Measurements from ENCODE around the gene OPN1SW.

OPN1SW gene

GRCh38 chr7:128807191-128807590 is 31.6 kb upstream of the OPN1SW start:
- Histone ChIP-seq H3K79me2 (ENCODE audit: control insufficient read depth, insufficient read depth, low read length, unreplicated experiment) (no peaks in the 10 kb centered on the region), H3K36me3 (ENCODE audit: insufficient read depth, low read length) (no peaks in the 10 kb centered on the region), H3K4me1 (ENCODE audit: control insufficient read depth, insufficient read depth, low read length, unreplicated experiment) (no peaks in the 10 kb centered on the region), H3K27ac (ENCODE audit: low read depth, low read length) (no peak overlapping the region), H2AFZ (ENCODE audit: low read length, unreplicated experiment) (no peak overlapping the region), H3K4me3 (ENCODE audit: low read depth, low read length) (no peak overlapping the region), H3K27me3 (ENCODE audit: insufficient read depth, low read length) (no peaks in the 10 kb centered on the region)

GRCh38 chr7:128805225-128805624 is 29.6 kb upstream of the OPN1SW start:
- Histone ChIP-seq H3K4me3 (ENCODE audit: low read depth, low read length) (no peak overlapping the region), H3K4me1 (ENCODE audit: control insufficient read depth, insufficient read depth, low read length, unreplicated experiment) (no peaks in the 10 kb centered on the region), H3K27ac (ENCODE audit: low read depth, low read length) (no peak overlapping the region), H3K79me2 (ENCODE audit: control insufficient read depth, insufficient read depth, low read length, unreplicated experiment) (no peaks in the 10 kb centered on the region), H3K27me3 (ENCODE audit: insufficient read depth, low read length) (no peaks in the 10 kb centered on the region), H3K36me3 (ENCODE audit: insufficient read depth, low read length) (no peaks in the 10 kb centered on the region), H2AFZ (ENCODE audit: low read length, unreplicated experiment) (no peak overlapping the region)

- H3K36me3 ChIP-seq (ENCODE audit: insufficient read depth, low read length) = no peaks in the 10 kb centered on the region
Observed at GRCh38 chr7:128804484-128804883, 28.9 kb upstream of the OPN1SW start.

GRCh38 chr7:128801667-128802418 is 26.2 kb upstream of the OPN1SW start:
- Histone ChIP-seq H2AFZ (ENCODE audit: low read length, unreplicated experiment) (no peak overlapping the region), H3K79me2 (ENCODE audit: control insufficient read depth, insufficient read depth, low read length, unreplicated experiment) (no peaks in the 10 kb centered on the region), H3K27ac (ENCODE audit: low read depth, low read length) (no peak overlapping the region), H3K4me3 (ENCODE audit: low read depth, low read length) (no peak overlapping the region), H3K36me3 (ENCODE audit: insufficient read depth, low read length) (no peaks in the 10 kb centered on the region), H3K27me3 (ENCODE audit: insufficient read depth, low read length) (no peaks in the 10 kb centered on the region), H3K4me1 (ENCODE audit: control insufficient read depth, insufficient read depth, low read length, unreplicated experiment) (no peaks in the 10 kb centered on the region)

More at GRCh38 chr7:128804484-128804883, 28.9 kb upstream of the OPN1SW start:
- Histone ChIP-seq H3K4me3 (ENCODE audit: low read depth, low read length) (no peak overlapping the region), H2AFZ (ENCODE audit: low read length, unreplicated experiment) (no peak overlapping the region), H3K27me3 (ENCODE audit: insufficient read depth, low read length) (no peaks in the 10 kb centered on the region), H3K79me2 (ENCODE audit: control insufficient read depth, insufficient read depth, low read length, unreplicated experiment) (no peaks in the 10 kb centered on the region), H3K4me1 (ENCODE audit: control insufficient read depth, insufficient read depth, low read length, unreplicated experiment) (no peaks in the 10 kb centered on the region), H3K27ac (ENCODE audit: low read depth, low read length) (no peak overlapping the region)

- no peak overlapping the region for H3K4me3 ChIP-seq (ENCODE audit: low read depth, low read length)
- H3K79me2 ChIP-seq (ENCODE audit: control insufficient read depth, insufficient read depth, low read length, unreplicated experiment) = no peaks in the 10 kb centered on the region
- no peak overlapping the region for H2AFZ ChIP-seq (ENCODE audit: low read length, unreplicated experiment)
- H3K27me3 ChIP-seq (ENCODE audit: insufficient read depth, low read length) = no peaks in the 10 kb centered on the region
- H3K4me1 ChIP-seq (ENCODE audit: control insufficient read depth, insufficient read depth, low read length, unreplicated experiment) = no peaks in the 10 kb centered on the region
- no peaks in the 10 kb centered on the region for H3K36me3 ChIP-seq (ENCODE audit: insufficient read depth, low read length)
- no peak overlapping the region for H3K27ac ChIP-seq (ENCODE audit: low read depth, low read length)
Observed at GRCh38 chr7:128801003-128801402, 25.4 kb upstream of the OPN1SW start.

GRCh38 chr7:128800567-128800966 is 25.0 kb upstream of the OPN1SW start:
- H3K4me3 ChIP-seq (ENCODE audit: low read depth, low read length) = no peak overlapping the region
- no peaks in the 10 kb centered on the region for H3K36me3 ChIP-seq (ENCODE audit: insufficient read depth, low read length)
- no peaks in the 10 kb centered on the region for H3K27me3 ChIP-seq (ENCODE audit: insufficient read depth, low read length)
- H3K27ac ChIP-seq (ENCODE audit: low read depth, low read length) = no peak overlapping the region
- H3K79me2 ChIP-seq (ENCODE audit: control insufficient read depth, insufficient read depth, low read length, unreplicated experiment) = no peaks in the 10 kb centered on the region
- no peak overlapping the region for H2AFZ ChIP-seq (ENCODE audit: low read length, unreplicated experiment)
- H3K4me1 ChIP-seq (ENCODE audit: control insufficient read depth, insufficient read depth, low read length, unreplicated experiment) = no peaks in the 10 kb centered on the region

GRCh38 chr7:128799451-128799850 is 23.9 kb upstream of the OPN1SW start:
- Histone ChIP-seq H3K79me2 (ENCODE audit: control insufficient read depth, insufficient read depth, low read length, unreplicated experiment) (no peaks in the 10 kb centered on the region), H3K4me1 (ENCODE audit: control insufficient read depth, insufficient read depth, low read length, unreplicated experiment) (no peaks in the 10 kb centered on the region), H2AFZ (ENCODE audit: low read length, unreplicated experiment) (no peak overlapping the region), H3K27me3 (ENCODE audit: insufficient read depth, low read length) (no peaks in the 10 kb centered on the region), H3K27ac (ENCODE audit: low read depth, low read length) (no peak overlapping the region), H3K4me3 (ENCODE audit: low read depth, low read length) (no peak overlapping the region), H3K36me3 (ENCODE audit: insufficient read depth, low read length) (no peaks in the 10 kb centered on the region)

GRCh38 chr7:128796327-128796726 is 20.7 kb upstream of the OPN1SW start:
- no peak overlapping the region for H2AFZ ChIP-seq (ENCODE audit: low read length, unreplicated experiment)
- H3K4me1 ChIP-seq (ENCODE audit: control insufficient read depth, insufficient read depth, low read length, unreplicated experiment) = no peaks in the 10 kb centered on the region
- H3K4me3 ChIP-seq (ENCODE audit: low read depth, low read length) = no peak overlapping the region
- H3K27ac ChIP-seq (ENCODE audit: low read depth, low read length) = no peak overlapping the region
- H3K27me3 ChIP-seq (ENCODE audit: insufficient read depth, low read length) = no peaks in the 10 kb centered on the region
- H3K79me2 ChIP-seq (ENCODE audit: control insufficient read depth, insufficient read depth, low read length, unreplicated experiment) = no peaks in the 10 kb centered on the region
- no peaks in the 10 kb centered on the region for H3K36me3 ChIP-seq (ENCODE audit: insufficient read depth, low read length)

- H3K27ac ChIP-seq (ENCODE audit: low read depth, low read length) = no peak overlapping the region
- H3K27me3 ChIP-seq (ENCODE audit: insufficient read depth, low read length) = peaks cover 4% of the 10 kb centered on the region; the same call in 1 of the 2 replicates
- H3K79me2 ChIP-seq (ENCODE audit: control insufficient read depth, insufficient read depth, low read length, unreplicated experiment) = no peaks in the 10 kb centered on the region
- H3K4me3 ChIP-seq (ENCODE audit: low read depth, low read length) = no peak overlapping the region
- H3K36me3 ChIP-seq (ENCODE audit: insufficient read depth, low read length) = no peaks in the 10 kb centered on the region
- H3K4me1 ChIP-seq (ENCODE audit: control insufficient read depth, insufficient read depth, low read length, unreplicated experiment) = no peaks in the 10 kb centered on the region
- no peak overlapping the region for H2AFZ ChIP-seq (ENCODE audit: low read length, unreplicated experiment)
Observed at GRCh38 chr7:128795129-128795528, 19.5 kb upstream of the OPN1SW start.

- Histone ChIP-seq H3K36me3 (ENCODE audit: insufficient read depth, low read length) (no peaks in the 10 kb centered on the region), H3K4me1 (ENCODE audit: control insufficient read depth, insufficient read depth, low read length, unreplicated experiment) (no peaks in the 10 kb centered on the region), H3K4me3 (ENCODE audit: low read depth, low read length) (no peak overlapping the region), H2AFZ (ENCODE audit: low read length, unreplicated experiment) (no peak overlapping the region), H3K27me3 (ENCODE audit: insufficient read depth, low read length) (peaks cover 7% of the 10 kb centered on the region; the same call in 1 of the 2 replicates), H3K27ac (ENCODE audit: low read depth, low read length) (no peak overlapping the region), H3K79me2 (ENCODE audit: control insufficient read depth, insufficient read depth, low read length, unreplicated experiment) (no peaks in the 10 kb centered on the region)
Observed at GRCh38 chr7:128794436-128794835, 18.8 kb upstream of the OPN1SW start.

- H3K79me2 ChIP-seq (ENCODE audit: control insufficient read depth, insufficient read depth, low read length, unreplicated experiment) = no peaks in the 10 kb centered on the region
- H2AFZ ChIP-seq (ENCODE audit: low read length, unreplicated experiment) = no peak overlapping the region
- H3K27ac ChIP-seq (ENCODE audit: low read depth, low read length) = no peak overlapping the region
Observed at GRCh38 chr7:128794020-128794419, 18.4 kb upstream of the OPN1SW start.

More at GRCh38 chr7:128794020-128794419, 18.4 kb upstream of the OPN1SW start:
- Histone ChIP-seq H3K36me3 (ENCODE audit: insufficient read depth, low read length) (no peaks in the 10 kb centered on the region), H3K4me1 (ENCODE audit: control insufficient read depth, insufficient read depth, low read length, unreplicated experiment) (no peaks in the 10 kb centered on the region), H3K4me3 (ENCODE audit: low read depth, low read length) (no peak overlapping the region), H3K27me3 (ENCODE audit: insufficient read depth, low read length) (peaks cover 7% of the 10 kb centered on the region; the same call in 1 of the 2 replicates)

All from ACC112 (cell line).